Activated CD4-positive, alpha-beta memory T cell treated with anti-CD3 and anti-CD28 coated beads, Interleukin-2, amount 10 ng/mL, durations not matched to agents 7 days and 5 days (primary cell): ENCODE data around the gene PDE4B. TPM values are rescaled to one million over a fixed set of nuclear protein-coding genes. Genes with fewer than 3 reads are reported as not detected.

ENCODE experiments used
- CTCF ChIA-PET: fragments of 350-600 bp; sonication (Branson Sonifier 250); formaldehyde crosslinking; loops from one replicate; lab custom pipeline; 2021; ENCODE audit warnings: antibody characterized with exemption, inconsistent platforms; lab: Charles Lee
- POLR2A ChIA-PET: fragments of 350-600 bp; sonication (Branson Sonifier 250); formaldehyde crosslinking; loops from one replicate; lab custom pipeline; 2021; ENCODE audit warnings: antibody characterized with exemption; lab: Charles Lee
- DNase-seq: peaks from one replicate; pipeline ENCODE4 v3.0.0-alpha.2; 2020
- H3K27ac Mint-ChIP-seq: one replicate; pipeline ENCODE4 v1.8.0; 2021; ENCODE audit warnings: mild to moderate bottlenecking, mixed read lengths
- H3K27me3 Mint-ChIP-seq: one replicate; pipeline ENCODE4 v1.8.0; 2021; ENCODE audit warnings: mixed read lengths
- H3K36me3 Mint-ChIP-seq: one replicate; pipeline ENCODE4 v1.8.0; 2021; ENCODE audit warnings: low read depth, mixed read lengths
- H3K4me1 Mint-ChIP-seq: one replicate; pipeline ENCODE4 v1.8.0; 2021; ENCODE audit warnings: mixed read lengths
- H3K4me3 Mint-ChIP-seq: one replicate; pipeline ENCODE4 v1.8.0; 2021; ENCODE audit warnings: mild to moderate bottlenecking, mixed read lengths
- H3K9me3 Mint-ChIP-seq: one replicate; pipeline ENCODE4 v1.8.0; 2021; ENCODE audit warnings: mixed read lengths
- total RNA-seq, 2 experiments: library from RNA; stranded (reverse); gene quantifications; one replicate each; pipeline ENCODE4 v1.2.3, GENCODE V29; 2021

PDE4B gene
- total RNA-seq, 2 experiments from 2014 or later: 46.8 to 48.0 TPM

- Mint-ChIP-seq H3K27me3 (no peaks in the 10 kb centered on the region), H3K4me1 (peaks cover 7% of the 10 kb centered on the region)
- no peak for DNase-seq
Observed at GRCh38 chr1:66243548-66244130, 450.9 kb downstream of the PDE4B start.

GRCh38 chr1:66244429-66244828, 451.7 kb downstream of the PDE4B start:
- Mint-ChIP-seq H3K9me3 (no peaks in the 10 kb centered on the region), H3K27ac (no peak overlapping the region), H3K36me3 (no peaks in the 10 kb centered on the region), H3K27me3 (no peaks in the 10 kb centered on the region), H3K4me3 (no peak overlapping the region), H3K4me1 (peaks cover 13% of the 10 kb centered on the region)
- ChIA-PET CTCF (interaction anchor here (0.7 to 19.7 kb wide), 19 partner anchors 8 to 1009 kb away, joined by 3 to 422 read pairs (median 5); no protein-coding TSS in a partner anchor), POLR2A (interaction anchor here (1.0 to 7.3 kb wide), 5 partner anchors 31 to 201 kb away, joined by 3 to 72 read pairs (median 8); no protein-coding TSS in a partner anchor)
- no peak for DNase-seq

More at GRCh38 chr1:66243548-66244130, 450.9 kb downstream of the PDE4B start:
- Mint-ChIP-seq H3K27ac (no peak overlapping the region), H3K36me3 (no peaks in the 10 kb centered on the region), H3K9me3 (no peaks in the 10 kb centered on the region), H3K4me3 (no peak overlapping the region)
- CTCF ChIA-PET: interaction anchor here (0.6 to 19.7 kb wide), 35 partner anchors 8 to 1008 kb away, joined by 3 to 422 read pairs (median 4); no protein-coding TSS in a partner anchor
- POLR2A ChIA-PET: interaction anchor here (0.7 to 7.3 kb wide), 8 partner anchors 9 to 262 kb away, joined by 3 to 72 read pairs (median 4); no protein-coding TSS in a partner anchor

- no peak for DNase-seq
- H3K36me3 Mint-ChIP-seq: no peaks in the 10 kb centered on the region
- peaks cover 20% of the 10 kb centered on the region for H3K4me1 Mint-ChIP-seq
- peak overlapping the region; percentile 93 for H3K27ac Mint-ChIP-seq
- no peak overlapping the region for H3K4me3 Mint-ChIP-seq
- no peaks in the 10 kb centered on the region for H3K27me3 Mint-ChIP-seq
- no peaks in the 10 kb centered on the region for H3K9me3 Mint-ChIP-seq
- POLR2A ChIA-PET: interaction anchor here (0.6 to 7.3 kb wide), 6 partner anchors 29 to 199 kb away, joined by 3 to 72 read pairs (median 23); no protein-coding TSS in a partner anchor
- CTCF ChIA-PET: interaction anchor here (0.7 to 19.7 kb wide), 6 partner anchors 87 to 290 kb away, joined by 3 to 422 read pairs (median 4); no protein-coding TSS in a partner anchor
Observed at GRCh38 chr1:66245691-66246090, 453.0 kb downstream of the PDE4B start.

GRCh38 chr1:66246351-66247269, 453.9 kb downstream of the PDE4B start:
- Mint-ChIP-seq H3K27me3 (no peaks in the 10 kb centered on the region), H3K4me1 (peaks cover 28% of the 10 kb centered on the region), H3K36me3 (no peaks in the 10 kb centered on the region), H3K9me3 (no peaks in the 10 kb centered on the region), H3K27ac (peak overlapping the region; percentile 93), H3K4me3 (peak overlapping the region; percentile 75)
- ChIA-PET CTCF (interaction anchor here (0.7 to 19.7 kb wide), 12 partner anchors 11 to 291 kb away, joined by 3 to 422 read pairs (median 6); no protein-coding TSS in a partner anchor), POLR2A (interaction anchor here (0.7 to 7.3 kb wide), 23 partner anchors 10 to 435 kb away, joined by 3 to 72 read pairs (median 4); no protein-coding TSS in a partner anchor)
- no peak for DNase-seq

- CTCF ChIA-PET: interaction anchor here (1.0 to 19.7 kb wide), 10 partner anchors 10 to 288 kb away, joined by 3 to 422 read pairs (median 8); no protein-coding TSS in a partner anchor
- Mint-ChIP-seq H3K27me3 (no peaks in the 10 kb centered on the region), H3K27ac (peak overlapping the region; percentile 93), H3K9me3 (no peaks in the 10 kb centered on the region), H3K4me1 (peaks cover 32% of the 10 kb centered on the region), H3K36me3 (no peaks in the 10 kb centered on the region), H3K4me3 (peak overlapping the region; percentile 75)
- POLR2A ChIA-PET: interaction anchor here (0.7 to 7.3 kb wide), 28 partner anchors 9 to 1285 kb away, joined by 3 to 72 read pairs (median 4); no protein-coding TSS in a partner anchor
- peak; percentile 62 for DNase-seq
Observed at GRCh38 chr1:66247415-66248208, 454.9 kb downstream of the PDE4B start.

- Mint-ChIP-seq H3K36me3 (no peaks in the 10 kb centered on the region), H3K9me3 (no peaks in the 10 kb centered on the region), H3K27ac (peak overlapping the region; percentile 17), H3K27me3 (no peaks in the 10 kb centered on the region), H3K4me3 (peak overlapping the region; percentile 75), H3K4me1 (peaks cover 35% of the 10 kb centered on the region)
- no peak for DNase-seq
- ChIA-PET POLR2A (interaction anchor here (0.7 to 7.3 kb wide), 18 partner anchors 9 to 1286 kb away, joined by 3 to 72 read pairs (median 6); no protein-coding TSS in a partner anchor), CTCF (interaction anchor here (1.2 to 19.7 kb wide), 9 partner anchors 9 to 288 kb away, joined by 4 to 422 read pairs (median 8); no protein-coding TSS in a partner anchor)
Observed at GRCh38 chr1:66248257-66248656, 455.6 kb downstream of the PDE4B start.

GRCh38 chr1:66248746-66249145, 456.1 kb downstream of the PDE4B start:
- CTCF ChIA-PET: interaction anchor here (1.2 to 19.7 kb wide), 7 partner anchors 83 to 289 kb away, joined by 4 to 422 read pairs (median 8); no protein-coding TSS in a partner anchor
- H3K27me3 Mint-ChIP-seq: no peaks in the 10 kb centered on the region
- H3K36me3 Mint-ChIP-seq: no peaks in the 10 kb centered on the region
- H3K4me1 Mint-ChIP-seq: peaks cover 39% of the 10 kb centered on the region
- no peak for DNase-seq
- peak overlapping the region; percentile 17 for H3K27ac Mint-ChIP-seq
- no peaks in the 10 kb centered on the region for H3K9me3 Mint-ChIP-seq
- no peak overlapping the region for H3K4me3 Mint-ChIP-seq
- POLR2A ChIA-PET: interaction anchor here (1.3 to 7.3 kb wide), 9 partner anchors 8 to 196 kb away, joined by 3 to 72 read pairs (median 13); no protein-coding TSS in a partner anchor

GRCh38 chr1:66250075-66250474, 457.4 kb downstream of the PDE4B start:
- no peak overlapping the region for H3K27ac Mint-ChIP-seq
- peaks cover 51% of the 10 kb centered on the region for H3K4me1 Mint-ChIP-seq
- POLR2A ChIA-PET: interaction anchor here (6.7 kb wide), 1 partner anchor 195 kb away, joined by 50 read pairs; no protein-coding TSS in a partner anchor

GRCh38 chr1:66250478-66250877, 457.8 kb downstream of the PDE4B start:
- Mint-ChIP-seq H3K27ac (no peak overlapping the region), H3K36me3 (no peaks in the 10 kb centered on the region), H3K27me3 (no peaks in the 10 kb centered on the region), H3K4me3 (no peak overlapping the region), H3K9me3 (no peaks in the 10 kb centered on the region), H3K4me1 (peaks cover 54% of the 10 kb centered on the region)
- ChIA-PET CTCF (interaction anchor here (0.9 to 19.7 kb wide), 7 partner anchors 25 to 253 kb away, joined by 3 to 422 read pairs (median 8); no protein-coding TSS in a partner anchor), POLR2A (interaction anchor here (6.7 kb wide), 1 partner anchor 195 kb away, joined by 50 read pairs; no protein-coding TSS in a partner anchor)
- no peak for DNase-seq

More at GRCh38 chr1:66250075-66250474, 457.4 kb downstream of the PDE4B start:
- no peak overlapping the region for H3K4me3 Mint-ChIP-seq
- H3K36me3 Mint-ChIP-seq: no peaks in the 10 kb centered on the region
- H3K27me3 Mint-ChIP-seq: no peaks in the 10 kb centered on the region
- CTCF ChIA-PET: interaction anchor here (0.9 to 19.7 kb wide), 6 partner anchors 82 to 254 kb away, joined by 3 to 422 read pairs (median 6); no protein-coding TSS in a partner anchor
- H3K9me3 Mint-ChIP-seq: no peaks in the 10 kb centered on the region
- no peak for DNase-seq

GRCh38 chr1:66251546-66251945, 458.9 kb downstream of the PDE4B start:
- POLR2A ChIA-PET: interaction anchor here (0.7 to 6.7 kb wide), 4 partner anchors 25 to 194 kb away, joined by 3 to 50 read pairs (median 4); no protein-coding TSS in a partner anchor
- H3K27me3 Mint-ChIP-seq: no peaks in the 10 kb centered on the region
- no peaks in the 10 kb centered on the region for H3K9me3 Mint-ChIP-seq
- peaks cover 63% of the 10 kb centered on the region for H3K4me1 Mint-ChIP-seq
- no peak for DNase-seq
- H3K4me3 Mint-ChIP-seq: no peak overlapping the region
- no peak overlapping the region for H3K27ac Mint-ChIP-seq
- CTCF ChIA-PET: interaction anchor here (1.2 to 19.7 kb wide), 13 partner anchors 8 to 294 kb away, joined by 3 to 422 read pairs (median 7); no protein-coding TSS in a partner anchor
- no peaks in the 10 kb centered on the region for H3K36me3 Mint-ChIP-seq
